Sigmoid colon (tissue), 4 donors: ENCODE data around the gene SULT1A2.

Source experiments
- CTCF ChIP-seq, 4 experiments: fragments of 450-650 bp in 3 of 4; fragments of 200-600 bp in 1 of 4; IDR thresholded peaks; one replicate each; pipeline ENCODE4 v1.5.1; 2016 to 2019; ENCODE audit warnings: antibody characterized with exemption in 4 of 4, mild to moderate bottlenecking in 3 of 4, moderate library complexity in 2 of 4
- EP300 ChIP-seq, 4 donors: sonication (generic); formaldehyde crosslinking; IDR thresholded peaks; one replicate each; pipeline ENCODE4 v1.6.1; 2017; ENCODE audit warnings: antibody characterized with exemption in 4 of 4
- POLR2A ChIP-seq, 2 donors: fragments of 450-650 bp; IDR thresholded peaks; one replicate each; pipeline ENCODE4 v1.6.1; 2016; ENCODE audit warnings: antibody characterized with exemption in 2 of 2, mild to moderate bottlenecking in 2 of 2, moderate library complexity in 2 of 2
- POLR2AphosphoS5 ChIP-seq, 4 donors: sonication (generic); formaldehyde crosslinking; IDR thresholded peaks; one replicate each; pipeline ENCODE4 v1.6.1; 2017; ENCODE audit warnings: antibody characterized with exemption in 4 of 4

- no peak for TF ChIP-seq POLR2A (IDR thresholded peaks at IDR 0.05)
- TF ChIP-seq CTCF (IDR thresholded peaks at IDR 0.05) = no peak
- TF ChIP-seq EP300 (IDR thresholded peaks at IDR 0.05) = no peak
- TF ChIP-seq POLR2AphosphoS5 (IDR thresholded peaks at IDR 0.05) = no peak
Observed at GRCh38 chr16:28606291-28607115, 9.7 kb upstream of the SULT1A2 start.
